HG02852 (cell line): ENCODE results near the gene NEDD4L.
A peak's percentile ranks its signal among the peaks of the same experiment; 100 is the strongest.
"Not testable (repeated sequence)": the region's sequence is repeated elsewhere in the genome, so short reads cannot be mapped to it uniquely, and the experiment has no call there.

Experiments
- ATAC-seq: cut with Tn5 transposase; IDR thresholded peaks from one replicate; pipeline ENCODE4 v1.9.1; 2021; ENCODE audit warnings: mild to moderate bottlenecking, moderate library complexity; ENCODE audit not compliant: unreplicated experiment

Gene NEDD4L

DNA sequence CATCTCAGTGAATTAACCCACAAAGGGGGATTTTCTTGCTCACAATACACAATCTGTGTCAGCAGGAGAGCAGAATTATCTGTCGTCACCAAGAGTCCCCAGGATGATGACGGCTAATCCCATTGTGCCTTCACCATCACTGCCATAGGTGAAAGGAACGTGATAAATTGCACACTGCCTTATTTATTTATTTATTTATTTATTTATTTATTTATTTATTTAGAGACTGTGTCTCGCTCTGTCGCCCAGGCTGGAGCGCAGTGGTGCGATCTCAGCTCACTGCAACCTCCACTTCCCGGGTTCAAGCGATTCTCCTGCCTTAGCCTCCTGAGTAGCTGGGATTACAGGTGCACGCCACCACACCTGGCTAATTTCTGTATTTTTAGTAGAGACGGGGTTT lies 238.8 kb downstream of the NEDD4L start:
- not testable (repeated sequence) for ATAC-seq

DNA sequence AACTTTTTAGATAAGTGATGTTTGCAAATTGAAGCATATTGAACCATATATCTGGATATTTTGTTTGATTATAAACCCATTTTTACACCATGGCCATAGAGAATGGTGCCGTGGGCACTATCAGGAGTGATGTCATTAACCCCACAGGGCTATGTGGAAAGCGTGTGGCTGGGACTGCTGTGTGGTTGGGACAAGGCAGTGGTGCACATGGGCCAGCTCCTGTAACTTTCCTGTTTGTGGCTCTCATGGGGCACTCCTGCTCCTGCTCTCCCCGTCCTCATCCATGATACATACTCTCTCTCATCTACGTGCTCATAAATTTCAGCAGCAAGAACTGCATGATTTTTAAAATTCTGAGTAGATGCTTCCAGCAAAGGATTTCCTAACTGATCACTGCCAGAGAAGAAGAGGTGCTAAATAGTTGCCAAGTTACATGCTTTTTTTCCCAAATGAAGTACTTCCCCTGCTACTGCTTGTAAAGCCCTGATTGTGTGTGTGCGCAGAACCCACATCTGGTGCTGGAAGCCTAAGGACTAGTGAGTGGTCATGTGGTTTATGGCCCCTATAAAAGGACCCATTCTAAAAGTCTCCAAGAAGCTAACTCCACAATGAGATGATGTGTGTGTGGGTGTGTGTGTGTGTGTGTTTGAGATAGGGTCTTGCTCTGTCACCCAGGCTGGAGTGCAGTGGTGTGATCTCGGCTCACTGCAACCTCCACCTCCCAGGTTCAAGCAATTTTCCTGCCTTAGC lies 240.8 kb downstream of the NEDD4L start:
- no peak for ATAC-seq

DNA sequence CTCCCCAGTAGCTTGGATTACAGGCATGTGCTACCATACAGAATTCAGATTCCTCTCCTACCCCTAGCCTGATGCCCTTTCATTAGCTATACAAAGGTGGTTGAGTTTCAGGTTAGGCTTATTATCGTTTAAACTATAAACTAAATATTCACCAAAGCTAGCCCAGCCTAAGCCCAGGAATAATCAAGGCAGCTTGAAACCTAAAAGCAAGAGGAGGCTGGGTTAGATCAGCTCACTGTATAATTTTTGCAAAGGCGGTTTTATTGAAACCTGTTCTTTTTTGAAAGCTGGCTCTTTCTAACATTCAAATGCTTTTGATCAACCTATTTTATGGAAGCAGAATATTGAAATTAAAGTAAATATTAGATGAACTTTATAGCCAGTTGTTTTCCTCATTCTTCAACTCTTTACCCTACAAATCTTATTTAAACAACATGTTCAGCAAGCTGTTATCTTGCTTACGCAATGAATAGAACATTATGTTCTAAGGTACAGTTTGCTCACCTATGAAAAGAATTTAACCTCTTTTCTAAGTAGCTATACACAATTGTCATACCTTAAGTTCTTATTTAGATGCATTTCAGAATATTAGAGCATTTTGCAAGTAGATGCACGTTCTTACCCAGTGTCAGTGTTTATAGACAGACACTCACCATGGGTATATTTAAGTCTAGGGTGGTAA lies 241.6 kb downstream of the NEDD4L start:
- ATAC-seq = no peak

DNA sequence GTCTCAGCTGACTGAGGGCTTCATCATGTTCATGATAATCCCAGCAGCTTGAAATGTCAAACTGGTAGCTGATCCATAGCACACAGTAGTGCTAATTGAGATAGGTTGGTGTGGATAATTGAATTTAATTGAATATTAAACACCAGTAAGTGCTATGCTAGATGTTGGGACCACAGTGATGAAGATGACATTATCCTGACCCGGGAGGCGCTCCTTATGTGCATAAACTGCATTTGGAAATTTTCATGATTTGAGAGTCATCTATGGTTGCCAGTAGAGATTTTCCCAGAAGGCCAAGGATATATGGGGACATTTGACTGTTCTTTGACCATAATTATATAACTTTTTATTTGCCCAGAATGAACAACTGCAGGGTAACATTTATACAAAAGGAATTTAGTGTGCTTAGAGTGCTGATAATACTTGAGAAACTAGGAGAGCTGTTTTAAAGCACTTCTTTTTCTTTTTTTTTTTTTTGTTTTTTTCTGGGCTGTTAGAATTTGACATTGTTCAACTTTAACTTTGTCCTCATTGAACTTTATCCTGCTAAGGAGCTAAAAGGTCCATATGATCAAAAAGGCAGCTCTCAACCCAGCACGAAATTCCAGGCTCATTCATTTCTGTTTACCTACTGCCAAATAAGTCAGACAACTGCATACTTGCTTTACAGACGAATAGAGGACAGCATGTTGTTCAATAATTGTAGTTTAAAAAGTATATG lies 242.8 kb downstream of the NEDD4L start:
- no peak for ATAC-seq

DNA sequence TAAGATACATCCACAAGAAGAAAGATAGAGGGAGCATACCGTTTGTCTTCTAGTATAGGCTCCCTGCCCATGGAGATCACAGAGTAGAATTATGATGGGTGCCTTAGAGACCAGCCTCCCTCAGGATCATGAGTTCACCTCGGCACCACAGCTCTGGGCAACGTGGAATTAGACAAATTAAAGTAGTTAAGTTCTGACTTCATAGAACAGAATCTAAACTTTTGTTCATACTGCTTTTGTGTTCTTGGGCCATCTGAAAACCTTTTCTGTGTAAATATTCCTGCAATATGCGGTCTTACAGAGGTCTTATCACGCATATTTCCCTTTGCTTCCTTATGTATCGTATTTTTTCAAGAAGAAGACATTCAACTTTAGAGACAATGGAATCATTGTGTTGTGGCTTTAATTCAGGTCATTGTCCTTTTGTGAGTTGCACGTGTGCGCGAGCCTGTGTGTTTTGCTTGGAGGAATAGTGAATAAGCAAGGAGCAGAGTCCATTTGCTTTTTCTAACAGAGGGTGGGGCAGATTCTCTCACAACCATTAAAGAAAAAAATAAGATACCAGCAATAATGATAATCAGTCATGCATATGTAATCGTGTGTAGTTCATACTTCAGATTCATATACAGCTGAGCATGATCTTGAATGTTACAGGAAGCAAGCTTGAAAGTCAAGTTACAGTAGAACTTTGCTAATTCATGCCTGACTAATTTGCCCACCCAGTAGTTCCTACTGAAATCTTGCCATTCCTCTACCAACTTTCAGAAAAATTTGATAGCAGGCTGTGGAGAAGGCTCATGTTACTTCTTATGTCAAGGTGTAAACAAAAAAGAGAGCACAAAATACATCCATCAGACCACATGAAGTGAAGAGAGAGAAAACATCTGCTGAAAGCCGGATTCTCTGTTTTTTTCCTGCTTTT lies 243.6 kb downstream of the NEDD4L start:
- no peak for ATAC-seq

DNA sequence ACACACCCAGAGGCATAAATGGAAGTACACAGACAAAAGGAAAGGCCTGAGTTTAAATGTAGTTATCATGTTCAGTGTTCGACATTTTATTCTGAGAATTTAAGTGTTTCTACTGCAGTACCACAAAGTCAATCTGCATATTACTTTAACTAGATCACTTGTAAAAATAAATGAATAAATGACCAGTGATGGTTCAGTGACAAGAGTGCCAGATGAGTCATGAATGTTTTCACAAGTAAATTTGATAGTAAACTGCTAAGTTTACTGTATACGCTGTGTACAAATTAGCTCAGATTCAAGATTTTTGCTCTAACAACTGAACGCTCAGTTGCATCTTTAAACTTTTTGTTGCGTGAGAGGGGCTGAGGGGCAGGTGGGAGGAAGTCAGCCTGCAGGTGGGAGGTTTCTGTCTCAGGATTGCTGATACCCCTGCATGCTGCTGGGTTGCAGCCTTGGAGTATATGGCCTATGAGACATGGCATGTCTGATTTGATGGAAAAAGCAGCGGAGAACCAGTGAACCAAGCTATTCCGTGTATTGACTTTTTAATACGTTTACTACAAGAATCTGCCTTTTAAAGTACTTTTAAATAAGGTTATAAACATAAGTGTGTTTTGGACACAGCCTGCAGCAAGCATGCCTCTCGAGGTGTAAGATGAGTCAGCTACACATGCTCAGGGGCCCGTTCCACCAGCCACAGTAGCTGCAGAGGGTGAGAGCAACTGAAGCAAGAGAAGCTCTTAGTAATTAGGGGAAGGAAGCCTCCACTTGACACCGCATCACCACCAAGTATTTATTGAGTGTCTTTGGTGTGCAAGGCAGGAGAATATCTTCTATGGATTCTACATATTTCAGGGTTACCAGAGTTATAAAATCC lies 245.1 kb downstream of the NEDD4L start:
- peak; percentile 93 for ATAC-seq

DNA sequence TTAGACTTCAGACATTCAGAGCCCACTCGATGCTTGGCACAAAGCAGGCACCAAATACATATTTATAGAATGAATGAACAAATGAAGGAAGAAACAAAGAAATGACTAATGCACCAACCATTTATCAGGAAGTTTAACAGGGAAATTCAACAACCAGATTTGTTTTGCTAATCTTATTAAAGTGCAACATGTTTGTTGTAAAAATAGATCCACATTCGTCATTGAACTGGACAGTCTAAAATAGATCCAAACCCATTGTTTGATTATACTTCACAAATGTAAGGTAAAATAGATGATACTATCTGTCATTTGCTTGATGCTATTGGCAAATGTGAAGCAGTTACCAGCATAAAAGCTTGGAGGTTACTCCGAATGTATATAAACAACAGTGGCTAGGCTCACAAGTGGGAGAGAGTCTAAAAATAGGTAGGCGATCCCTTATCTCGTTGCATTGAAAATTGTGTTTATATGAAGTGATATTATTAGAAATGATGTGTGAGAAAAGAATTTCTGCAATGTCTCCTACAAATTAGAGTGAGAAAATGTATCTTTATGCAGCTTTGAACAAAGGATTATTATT lies 246.2 kb downstream of the NEDD4L start:
- ATAC-seq = no peak

DNA sequence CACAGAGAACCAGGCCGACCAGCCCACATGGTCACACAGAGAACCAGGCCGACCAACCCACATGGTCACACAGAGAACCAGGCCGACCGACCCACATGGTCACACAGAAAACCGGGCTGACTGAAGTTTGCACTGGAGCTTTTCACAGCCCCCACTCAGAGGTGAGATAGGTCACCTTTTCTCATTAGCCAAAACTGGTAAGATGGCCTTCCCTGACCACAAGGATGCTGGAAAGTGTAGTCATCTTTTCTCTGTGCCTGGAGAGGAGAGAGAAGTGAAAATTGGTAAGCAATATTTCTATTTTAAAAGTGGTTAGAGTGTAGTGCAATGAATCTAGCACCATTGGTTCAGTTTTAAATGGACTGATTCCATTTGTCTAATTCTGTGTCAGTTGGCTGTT lies 247.1 kb downstream of the NEDD4L start:
- ATAC-seq = no peak

DNA sequence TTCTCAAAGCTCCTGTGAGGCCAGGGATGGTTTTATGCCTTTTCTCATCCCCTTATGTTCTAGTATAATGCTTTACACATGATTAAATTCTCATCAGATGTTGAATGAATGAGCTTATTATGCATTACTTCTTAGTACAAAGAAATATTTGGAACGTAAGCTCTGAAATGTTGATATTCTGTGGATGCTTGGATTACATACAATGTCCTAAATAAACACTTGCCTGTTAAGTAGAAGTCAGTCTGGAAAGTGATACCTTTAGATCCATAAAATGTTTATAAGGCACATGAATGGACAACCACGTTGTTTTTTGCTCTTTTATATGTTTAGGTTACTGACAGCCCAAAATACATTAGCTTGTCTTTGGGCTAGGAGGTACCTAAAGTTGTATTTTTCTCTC lies 248.6 kb downstream of the NEDD4L start:
- no peak for ATAC-seq

DNA sequence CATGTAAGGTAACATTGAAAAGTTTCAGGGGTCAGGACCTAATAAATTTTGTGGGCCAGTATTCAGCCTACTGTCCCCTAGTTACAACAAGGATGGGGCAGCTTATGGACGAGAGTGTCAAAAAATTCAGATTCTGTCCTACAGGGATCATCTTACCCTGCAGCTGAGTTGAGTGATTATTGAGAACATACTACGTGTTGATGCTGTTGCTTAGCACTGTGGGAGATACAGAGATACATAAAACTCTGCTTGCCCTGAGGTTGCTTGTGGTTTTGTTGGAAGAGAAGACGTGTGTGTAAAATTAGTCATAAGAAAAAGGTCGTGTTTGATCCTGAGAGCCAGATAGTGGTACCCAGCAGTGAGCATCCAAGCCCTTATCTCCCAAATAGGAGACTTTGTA lies 253.2 kb downstream of the NEDD4L start:
- no peak for ATAC-seq

DNA sequence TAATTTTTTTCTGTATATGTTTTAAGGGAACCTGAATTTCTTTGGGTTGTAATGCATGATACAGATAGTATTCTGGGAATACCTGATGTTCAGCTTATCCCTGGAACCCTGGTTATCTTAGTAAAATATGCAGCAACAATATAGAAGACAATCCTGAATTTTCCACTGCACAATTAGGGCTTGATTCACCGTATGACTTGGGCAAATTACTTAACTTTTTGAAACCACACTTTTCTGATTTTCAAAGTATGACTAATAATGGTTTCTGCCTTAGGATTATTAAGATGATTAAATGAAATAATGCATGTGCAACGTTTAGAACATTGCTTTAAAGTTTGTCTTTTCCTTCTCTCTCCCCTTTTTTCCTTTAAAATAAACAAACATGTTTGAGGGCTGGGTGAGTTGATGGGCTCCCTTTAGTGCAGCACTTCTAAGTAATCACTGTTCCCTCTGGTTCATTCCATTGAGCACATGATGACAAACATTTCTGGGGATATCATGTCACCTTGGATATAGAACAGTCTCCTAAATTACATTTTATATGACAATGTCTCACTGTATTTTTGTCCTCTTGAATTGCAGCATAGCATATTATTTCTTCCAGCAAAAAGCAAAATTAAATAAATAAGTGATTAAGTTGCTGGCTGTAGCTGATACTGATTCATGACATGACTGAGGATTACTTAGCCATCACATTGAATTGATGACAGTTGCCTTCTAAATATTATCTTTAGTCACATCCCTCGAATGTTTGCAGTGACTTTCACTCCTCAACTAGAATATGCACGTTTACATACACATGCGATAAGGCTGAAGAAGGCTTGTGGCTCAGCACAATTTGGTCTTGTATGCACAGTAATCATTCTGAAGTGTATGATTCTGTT lies 254.5 kb downstream of the NEDD4L start:
- no peak for ATAC-seq

DNA sequence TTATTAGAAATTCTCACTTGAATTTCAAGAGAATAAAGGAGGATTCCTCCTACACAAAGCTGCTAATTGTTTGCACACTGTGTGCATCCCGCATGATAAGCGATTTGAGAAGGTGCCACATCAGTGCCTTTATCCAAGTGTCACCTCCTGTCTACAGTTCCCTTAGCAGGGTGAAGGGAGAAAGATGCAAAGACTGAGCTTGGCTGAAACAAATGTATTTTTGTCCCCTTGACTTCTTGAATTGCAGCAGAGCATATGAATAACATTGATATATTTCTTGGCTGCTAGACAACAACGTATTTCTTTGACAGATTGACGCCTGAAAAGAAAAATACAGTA lies 255.1 kb downstream of the NEDD4L start:
- ATAC-seq = no peak

DNA sequence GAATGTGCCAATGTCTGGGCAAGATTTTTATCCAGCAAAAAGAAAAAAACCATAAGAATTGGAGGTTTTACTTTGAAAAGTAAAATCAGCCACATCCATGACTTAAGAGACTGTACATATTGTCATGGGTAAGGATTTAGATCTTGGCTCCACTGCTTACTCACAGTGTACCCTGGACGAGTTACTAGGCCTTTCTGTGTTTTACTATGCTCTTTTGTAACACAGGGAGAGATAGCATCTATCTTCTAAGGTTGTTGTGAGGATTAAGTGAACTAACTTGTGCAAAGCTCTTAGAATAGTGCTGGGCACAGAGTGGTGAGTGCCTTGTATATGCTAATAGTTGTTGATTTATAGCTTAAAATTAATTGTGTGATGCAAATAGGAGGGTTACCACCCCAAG lies 255.9 kb downstream of the NEDD4L start:
- no peak for ATAC-seq

DNA sequence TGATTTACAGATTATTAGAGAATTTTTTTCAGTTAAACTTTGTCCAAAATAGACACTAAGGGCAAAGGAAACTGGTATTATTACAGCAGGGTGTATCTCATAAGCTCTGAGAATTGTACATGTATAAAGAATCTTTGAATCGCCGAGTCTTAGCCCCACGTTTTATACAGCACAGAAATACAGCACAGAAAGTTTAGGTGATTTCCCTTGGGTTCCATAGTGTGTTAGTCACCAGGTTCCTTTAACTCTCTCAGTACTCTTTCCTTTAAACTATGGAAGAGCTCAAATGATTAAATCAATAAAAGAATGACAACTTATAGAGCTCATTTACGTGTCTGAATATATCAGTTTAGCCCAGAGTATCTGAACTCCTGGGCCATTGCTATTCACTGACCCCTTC lies 256.8 kb downstream of the NEDD4L start:
- no peak for ATAC-seq

DNA sequence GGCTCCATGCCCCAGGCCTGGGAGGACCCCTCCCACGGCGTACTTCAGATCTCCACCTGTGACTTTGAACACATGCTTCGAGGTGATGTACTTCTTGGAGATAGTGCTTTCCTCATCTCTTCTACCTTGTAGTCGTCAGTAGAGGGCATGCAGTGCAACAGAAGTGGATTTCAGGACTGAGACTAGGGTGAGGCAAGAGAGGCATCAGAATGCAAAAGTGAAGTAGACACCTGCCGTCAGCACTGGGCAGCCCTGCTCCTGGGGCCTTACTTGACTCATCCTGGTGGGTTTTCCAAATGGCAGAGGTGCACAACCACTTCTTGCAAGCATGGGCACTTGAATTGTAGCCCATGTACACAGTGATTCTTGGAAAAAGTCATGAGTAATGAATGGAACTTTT lies 258.8 kb downstream of the NEDD4L start:
- ATAC-seq = no peak

DNA sequence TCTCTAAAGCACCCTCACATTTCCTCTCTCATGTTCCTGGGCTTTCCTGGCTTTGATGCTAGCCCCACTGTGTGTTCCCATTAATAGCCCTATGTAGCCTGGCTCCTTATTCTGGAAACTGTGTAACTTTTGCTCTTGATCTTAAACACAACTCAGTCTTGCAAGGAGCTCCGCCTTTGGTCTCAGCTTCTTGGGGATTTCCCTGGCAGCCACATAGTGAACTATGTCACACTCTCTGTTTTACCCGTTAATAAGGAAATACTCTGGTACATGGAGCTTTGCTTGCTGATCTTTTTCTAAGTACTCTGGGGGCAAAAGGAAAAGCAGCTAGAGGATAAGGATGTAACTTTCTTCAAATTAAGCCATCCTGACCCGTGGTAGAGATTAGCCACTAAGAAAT lies 259.3 kb downstream of the NEDD4L start:
- peak; percentile 97 for ATAC-seq

DNA sequence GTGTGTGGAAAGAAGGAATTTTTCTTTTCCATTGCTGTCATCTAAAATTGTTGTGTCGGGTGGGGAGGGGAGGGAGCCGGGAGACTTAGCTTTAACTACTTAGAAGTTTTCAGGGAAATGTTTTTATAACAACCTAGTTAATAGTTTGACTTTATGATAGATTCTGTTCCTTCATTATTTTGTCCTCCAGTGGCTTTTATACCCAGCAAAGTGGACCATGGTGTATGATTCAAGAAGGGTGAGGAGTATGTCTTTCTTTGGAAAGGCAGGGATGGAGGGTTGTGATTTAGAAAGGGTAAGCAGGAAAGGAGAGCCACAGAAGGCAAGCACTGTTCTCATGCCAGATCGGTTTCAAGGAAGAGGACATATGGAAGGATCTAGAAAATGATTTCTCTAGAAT lies 261.8 kb downstream of the NEDD4L start:
- ATAC-seq = no peak

DNA sequence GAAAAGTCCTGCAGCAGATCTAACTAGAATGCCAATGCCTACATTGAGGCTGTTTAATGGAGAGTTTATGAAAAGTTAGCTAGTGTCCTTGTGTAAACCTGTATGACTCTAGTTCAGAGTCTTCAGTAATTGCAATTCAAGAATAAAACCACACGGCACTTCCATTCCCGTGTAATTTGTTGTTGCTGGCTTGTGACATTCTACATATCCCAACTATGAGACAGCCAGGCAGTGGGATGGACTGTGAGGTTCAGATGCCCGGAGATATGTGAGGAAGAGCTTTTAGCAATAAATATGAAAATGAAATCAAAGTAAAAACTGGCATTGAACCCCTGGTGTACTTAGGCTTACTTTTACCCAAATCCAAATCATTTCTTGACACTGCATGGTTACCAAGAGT lies 263.4 kb downstream of the NEDD4L start:
- ATAC-seq = no peak

DNA sequence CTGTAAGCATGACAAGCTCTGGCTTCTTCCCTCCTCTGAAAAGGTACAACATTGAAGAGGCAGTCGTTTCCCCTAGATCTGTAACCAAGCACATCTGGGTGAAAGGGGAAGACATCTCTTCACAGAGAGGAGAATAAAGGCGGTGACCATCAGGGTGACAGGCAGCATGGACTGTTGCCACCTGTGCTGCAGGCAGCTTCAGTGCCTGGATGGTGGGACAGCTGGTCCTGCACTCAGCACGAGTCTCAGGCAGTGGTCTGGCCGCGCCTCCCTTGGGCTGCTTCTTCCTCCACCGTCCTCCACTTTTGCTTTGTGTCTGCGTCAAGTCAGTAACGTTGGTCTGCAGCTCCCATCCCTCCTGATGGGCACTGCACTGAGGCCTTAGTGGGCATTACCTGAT lies 264.4 kb downstream of the NEDD4L start:
- no peak for ATAC-seq
